Adrenal gland (tissue), 5 donors: ENCODE results near the gene TAB2.

Experiments
- POLR2A ChIP-seq, 2 donors: fragments of 450-650 bp; IDR thresholded peaks; one replicate each; pipeline ENCODE4 v1.6.1; 2017; ENCODE audit warnings: antibody characterized with exemption in 2 of 2, mild to moderate bottlenecking in 2 of 2, moderate library complexity in 1 of 2
- TF ChIP-seq, protein P1 (sequence below), 6 experiments: fragments of 450-650 bp in 4 of 6; fragments of 200-600 bp in 2 of 6; sonication (generic) in 1 of 6; IDR thresholded peaks; 1 replicate in 5 of 6; 2 replicates in 1 of 6; pipeline versions ENCODE4 v1.5.1 to v1.8.0; 2016 to 2021; ENCODE audit warnings: antibody characterized with exemption in 6 of 6, mild to moderate bottlenecking in 2 of 6, moderate library complexity in 1 of 6
- donor health status: DM: no; HTN: no; CAD: no.

DNA sequence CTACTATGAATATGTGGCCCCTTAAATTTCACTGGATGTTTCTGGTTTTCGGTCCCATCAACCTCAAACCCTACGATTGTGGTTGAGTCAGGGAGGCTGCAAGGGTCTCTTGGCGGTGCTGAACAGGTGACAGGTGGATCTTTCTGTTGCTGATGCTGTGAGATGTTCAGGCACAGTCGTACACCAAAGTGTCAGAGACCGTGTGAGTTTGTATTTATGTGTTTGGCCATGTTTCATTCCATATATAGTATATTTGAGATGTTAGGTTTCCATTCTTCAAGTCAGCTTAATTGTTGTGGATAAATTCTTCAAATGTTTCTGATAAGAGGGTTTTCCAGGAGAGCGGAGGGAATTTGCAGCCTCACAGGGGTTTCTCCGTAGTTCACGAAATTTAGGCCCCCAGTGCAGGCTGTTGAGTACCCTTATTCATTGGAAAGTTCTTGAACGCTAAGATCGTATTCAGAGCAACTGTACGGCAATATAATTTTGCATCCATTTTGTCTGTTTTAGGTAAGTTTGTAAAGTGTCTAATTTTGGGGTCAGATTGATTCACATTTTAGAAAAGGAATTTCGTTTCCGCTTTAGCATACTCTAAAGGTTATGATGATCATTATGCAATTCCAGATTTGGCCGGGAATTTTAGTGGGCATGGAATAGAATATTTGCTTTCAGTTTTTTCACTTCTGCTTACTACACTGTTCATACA lies 1.2 kb downstream of the TAB2 start:
- TF ChIP-seq, protein P1, sequence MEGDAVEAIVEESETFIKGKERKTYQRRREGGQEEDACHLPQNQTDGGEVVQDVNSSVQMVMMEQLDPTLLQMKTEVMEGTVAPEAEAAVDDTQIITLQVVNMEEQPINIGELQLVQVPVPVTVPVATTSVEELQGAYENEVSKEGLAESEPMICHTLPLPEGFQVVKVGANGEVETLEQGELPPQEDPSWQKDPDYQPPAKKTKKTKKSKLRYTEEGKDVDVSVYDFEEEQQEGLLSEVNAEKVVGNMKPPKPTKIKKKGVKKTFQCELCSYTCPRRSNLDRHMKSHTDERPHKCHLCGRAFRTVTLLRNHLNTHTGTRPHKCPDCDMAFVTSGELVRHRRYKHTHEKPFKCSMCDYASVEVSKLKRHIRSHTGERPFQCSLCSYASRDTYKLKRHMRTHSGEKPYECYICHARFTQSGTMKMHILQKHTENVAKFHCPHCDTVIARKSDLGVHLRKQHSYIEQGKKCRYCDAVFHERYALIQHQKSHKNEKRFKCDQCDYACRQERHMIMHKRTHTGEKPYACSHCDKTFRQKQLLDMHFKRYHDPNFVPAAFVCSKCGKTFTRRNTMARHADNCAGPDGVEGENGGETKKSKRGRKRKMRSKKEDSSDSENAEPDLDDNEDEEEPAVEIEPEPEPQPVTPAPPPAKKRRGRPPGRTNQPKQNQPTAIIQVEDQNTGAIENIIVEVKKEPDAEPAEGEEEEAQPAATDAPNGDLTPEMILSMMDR (IDR thresholded peaks at IDR 0.05) = no peak
- TF ChIP-seq POLR2A (IDR thresholded peaks at IDR 0.05) = no peak
